GM12878 (cell line): ENCODE data around the gene LGMN. TPM values are rescaled to one million over a fixed set of nuclear protein-coding genes. Genes with fewer than 3 reads are reported as not detected.

Source experiments
- BRCA1 ChIP-seq: IDR thresholded peaks from 2 replicates; pipeline ENCODE4 v1.6.1; 2011; ENCODE audit warnings: low read depth, low read length, improper control_type of control experiment
- ELK1 ChIP-seq: IDR thresholded peaks from 2 replicates; pipeline ENCODE4 v1.6.1; 2012; ENCODE audit warnings: low read depth, low read length, improper control_type of control experiment
- FOXM1 ChIP-seq: IDR thresholded peaks from 2 replicates; pipeline ENCODE4 v1.6.1; 2012; ENCODE audit warnings: low read depth, mild to moderate bottlenecking, inconsistent platforms, low read length, moderate library complexity
- HDAC2 ChIP-seq: fragments of 200-600 bp; sonication (generic); IDR thresholded peaks from 2 replicates; pipeline ENCODE4 v1.6.1; 2017
- JUNB ChIP-seq: IDR thresholded peaks from 2 replicates; pipeline ENCODE4 v1.6.1; 2016; ENCODE audit warnings: antibody characterized with exemption, mild to moderate bottlenecking
- JUND ChIP-seq: IDR thresholded peaks from 2 replicates; pipeline ENCODE4 v1.6.1; 2012; ENCODE audit warnings: low read depth, mild to moderate bottlenecking, low read length, improper control_type of control experiment, moderate library complexity
- KLF5 ChIP-seq: fragments of 450-650 bp; IDR thresholded peaks from 2 replicates; pipeline ENCODE4 v1.6.1; 2014; ENCODE audit warnings: mild to moderate bottlenecking; ENCODE audit not compliant: partially characterized antibody
- LARP7 ChIP-seq: fragments of 450-650 bp; IDR thresholded peaks from 2 replicates; pipeline ENCODE4 v1.6.1; 2017; ENCODE audit warnings: mild to moderate bottlenecking
- NR2C2 ChIP-seq: IDR thresholded peaks from 2 replicates; pipeline ENCODE4 v1.6.1; 2011; ENCODE audit warnings: borderline replicate concordance, low read depth; ENCODE audit not compliant: control insufficient read depth, insufficient read length
- NRF1 ChIP-seq: conservative IDR thresholded peaks from 2 replicates; pipeline ENCODE4 v1.6.1; 2011; ENCODE audit warnings: mild to moderate bottlenecking, low read depth, low read length, improper control_type of control experiment
- PAX5 ChIP-seq: IDR thresholded peaks from 2 replicates; pipeline ENCODE4 v1.6.1; 2011; ENCODE audit warnings: low read depth, low read length, borderline replicate concordance
- PML ChIP-seq: IDR thresholded peaks from 2 replicates; pipeline ENCODE4 v1.6.1; 2012; ENCODE audit warnings: low read length, inconsistent platforms
- SREBF2 ChIP-seq: IDR thresholded peaks from 2 replicates; pipeline ENCODE4 v1.6.1; 2012; ENCODE audit warnings: mild to moderate bottlenecking, low read length
- TAF1 ChIP-seq: IDR thresholded peaks from 2 replicates; pipeline ENCODE4 v1.6.1; 2011; ENCODE audit warnings: mild to moderate bottlenecking, low read depth, low read length, borderline replicate concordance
- TBL1XR1 ChIP-seq: IDR thresholded peaks from 2 replicates; pipeline ENCODE4 v1.6.1; 2012; ENCODE audit warnings: low read depth, low read length, improper control_type of control experiment
- TCF3 ChIP-seq: IDR thresholded peaks from 2 replicates; pipeline ENCODE4 v1.6.1; 2012; ENCODE audit warnings: low read depth, mild to moderate bottlenecking, low read length, borderline replicate concordance; ENCODE audit not compliant: insufficient read depth
- ZBED1 ChIP-seq: IDR thresholded peaks from 2 replicates; pipeline ENCODE4 v1.6.1; 2016; ENCODE audit warnings: borderline replicate concordance
- polyA plus RNA-seq, 11 experiments: library from polyadenylated mRNA; depleted of rRNA in 4 of 11; unstranded in 6 of 11; stranded (reverse) in 5 of 11; fragments of >200 nt; fragmentation: Nextera tagmentation in 4 of 11; fragmentation: Illumina TruSeq in 1 of 11; extraction: Ambion mirVana in 4 of 11; extraction: Trizol in 1 of 11; gene quantifications; 1 replicate in 1 of 11; 2 replicates in 10 of 11; pipeline versions ENCODE4 v1.2.1 to v1.2.3, GENCODE V29; 2011 to 2016; ENCODE audit warnings: inconsistent platforms in 2 of 11, missing spikeins in 2 of 11, low read depth in 1 of 11
- total RNA-seq, 4 experiments: library from RNA; depleted of rRNA in 3 of 4; stranded (reverse); fragments of >200 nt in 3 of 4; fragmentation: Illumina TruSeq in 1 of 4; extraction: Trizol in 1 of 4; gene quantifications; 2 replicates each; pipeline versions ENCODE4 v1.2.1 to v1.2.3, GENCODE V29; 2013 to 2021

LGMN gene
- total and polyA plus RNA-seq, 10 of the 15 experiments (the other 5 are each of a cell fraction or from before 2014, with no cell fraction given) = 0.71 to 192 (median 3.9) TPM

GRCh38 chr14:92748259-92749016 is at the start of gene LGMN (continued):
- TF ChIP-seq NR2C2 (no peak), TCF3 (no peak), TBL1XR1 (0 out of 2 replicates have a peak, but pooled peaks have one; percentile 42), KLF5 (no peak), SREBF2 (no peak), FOXM1 (no peak), ZBED1 (no peak), NRF1 (no peak), JUNB (no peak), JUND (no peak), LARP7 (peak; percentile 71; the same call in 1 of the 2 replicates), PML (no peak), ELK1 (no peak; the same call in 1 of the 2 replicates), HDAC2 (no peak), BRCA1 (no peak), TAF1 (0 out of 2 replicates have a peak, but pooled peaks have one; percentile 23), PAX5 (peak; percentile 67; the same call in 1 of the 2 replicates)
